Stimulated activated CD4-positive, alpha-beta T cell treated with anti-CD3 and anti-CD28 coated beads, Interleukin-12 subunit alpha, Interleukin-12 subunit beta, amount 100 ng/mL, for 4 hours (primary cell): Measurements from ENCODE around the gene ARIH1.

ENCODE experiments used
- DNase-seq: peaks from one replicate; pipeline ENCODE4 v3.0.0-alpha.2; 2020

Gene ARIH1

GRCh38 chr15:72488558-72488957, 14.4 kb downstream of the ARIH1 start:
- no peak for DNase-seq

DNA sequence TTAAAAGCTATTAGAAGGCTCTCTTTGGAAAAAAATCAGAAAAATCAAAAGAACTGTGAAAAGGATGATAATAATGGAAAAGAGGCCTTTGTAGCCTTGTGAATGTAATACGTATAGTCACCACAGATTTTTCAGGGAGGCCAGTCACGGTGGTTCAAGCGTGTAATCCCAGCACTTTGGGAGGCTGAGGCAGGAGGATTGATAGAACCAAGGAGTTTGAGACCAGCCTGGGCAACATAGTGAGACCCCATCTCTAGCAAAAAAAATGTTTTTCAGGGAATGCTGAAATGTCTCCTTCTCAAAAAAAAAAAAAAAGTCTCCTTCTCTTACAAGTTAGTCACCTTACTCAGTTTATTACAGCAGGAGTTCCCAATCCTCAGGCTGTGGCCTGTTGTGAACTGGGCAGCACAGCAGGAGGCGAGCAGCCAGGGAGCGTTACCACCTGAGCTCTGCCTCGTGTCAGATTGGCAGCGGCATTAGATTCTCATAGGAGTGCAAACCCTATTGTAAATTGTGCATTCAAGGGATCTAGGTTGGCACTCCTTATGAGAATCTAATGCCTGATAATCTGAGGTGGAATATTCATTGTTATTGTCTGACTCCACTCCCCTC, 15.9 kb downstream of the ARIH1 start:
- no peak for DNase-seq

GRCh38 chr15:72491768-72492167, 17.6 kb downstream of the ARIH1 start:
- DNase-seq: no peak

DNA sequence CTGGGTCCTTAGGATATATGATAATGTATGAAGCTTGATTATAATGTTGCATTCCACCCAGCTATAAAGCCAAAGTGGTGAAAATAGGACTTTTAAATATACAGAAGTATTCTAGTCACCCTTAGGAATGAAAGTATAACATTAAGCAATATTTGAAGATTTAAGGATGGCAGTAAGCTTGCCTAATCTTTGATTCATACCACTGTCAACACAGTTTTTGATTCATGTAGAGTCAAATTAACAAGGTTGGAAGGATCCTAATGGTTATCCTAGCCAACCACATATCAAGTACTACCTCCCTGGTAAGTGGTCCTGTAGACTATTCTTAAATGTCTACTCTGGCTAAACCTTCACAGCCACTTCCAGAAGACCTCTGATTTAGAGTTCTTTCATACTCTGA, 18.6 kb downstream of the ARIH1 start:
- DNase-seq: no peak

GRCh38 chr15:72493220-72493619, 19.1 kb downstream of the ARIH1 start:
- DNase-seq: no peak

GRCh38 chr15:72495007-72495406, 20.9 kb downstream of the ARIH1 start:
- no peak for DNase-seq

- no peak for DNase-seq
Measured at GRCh38 chr15:72496783-72497182, 22.7 kb downstream of the ARIH1 start.

DNA sequence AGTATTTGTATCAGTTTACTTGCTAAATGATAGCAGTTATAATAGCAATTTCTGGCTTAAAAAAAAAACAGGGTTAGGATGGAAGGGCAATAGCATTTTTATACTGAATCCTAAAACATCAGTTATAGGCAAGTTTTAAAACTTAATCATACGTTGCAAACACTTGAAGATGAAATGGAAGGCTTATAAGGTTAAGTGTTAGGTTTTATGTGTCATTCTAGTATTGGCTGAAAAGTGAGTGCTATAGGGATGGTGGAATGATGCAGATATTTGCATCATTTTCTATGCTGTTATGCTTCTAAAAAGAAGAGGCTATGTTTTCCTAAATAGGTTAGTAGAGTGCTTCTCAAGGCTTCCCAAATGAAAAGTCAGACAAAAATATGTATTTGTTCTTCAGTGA, 23.3 kb downstream of the ARIH1 start:
- DNase-seq: no peak

GRCh38 chr15:72502220-72502809, 28.2 kb downstream of the ARIH1 start:
- no peak for DNase-seq

- no peak for DNase-seq
Measured at GRCh38 chr15:72503147-72503546, 29.0 kb downstream of the ARIH1 start.

GRCh38 chr15:72507402-72508092, 33.4 kb downstream of the ARIH1 start:
- no peak for DNase-seq

- DNase-seq: no peak
Measured at GRCh38 chr15:72509484-72509883, 35.4 kb downstream of the ARIH1 start.

DNA sequence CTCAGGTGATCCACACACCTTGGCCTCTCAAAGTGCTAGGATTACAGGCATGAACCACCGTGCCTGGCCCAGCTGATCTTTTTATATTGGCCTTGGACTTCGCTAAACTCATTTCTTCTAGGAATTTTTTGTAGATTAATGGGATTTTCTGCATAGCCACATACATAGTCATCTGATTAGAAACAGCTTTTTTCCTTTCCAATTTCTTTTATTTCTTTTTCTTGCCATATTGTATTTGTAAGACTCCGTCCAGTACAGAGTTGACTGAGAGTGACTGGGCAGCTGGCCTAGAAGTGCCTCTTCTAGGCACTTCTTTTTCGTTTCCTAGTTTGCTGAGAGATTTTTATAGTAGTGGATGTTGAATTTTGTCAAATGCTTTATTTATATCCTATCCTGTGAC, 37.4 kb downstream of the ARIH1 start:
- no peak for DNase-seq

DNA sequence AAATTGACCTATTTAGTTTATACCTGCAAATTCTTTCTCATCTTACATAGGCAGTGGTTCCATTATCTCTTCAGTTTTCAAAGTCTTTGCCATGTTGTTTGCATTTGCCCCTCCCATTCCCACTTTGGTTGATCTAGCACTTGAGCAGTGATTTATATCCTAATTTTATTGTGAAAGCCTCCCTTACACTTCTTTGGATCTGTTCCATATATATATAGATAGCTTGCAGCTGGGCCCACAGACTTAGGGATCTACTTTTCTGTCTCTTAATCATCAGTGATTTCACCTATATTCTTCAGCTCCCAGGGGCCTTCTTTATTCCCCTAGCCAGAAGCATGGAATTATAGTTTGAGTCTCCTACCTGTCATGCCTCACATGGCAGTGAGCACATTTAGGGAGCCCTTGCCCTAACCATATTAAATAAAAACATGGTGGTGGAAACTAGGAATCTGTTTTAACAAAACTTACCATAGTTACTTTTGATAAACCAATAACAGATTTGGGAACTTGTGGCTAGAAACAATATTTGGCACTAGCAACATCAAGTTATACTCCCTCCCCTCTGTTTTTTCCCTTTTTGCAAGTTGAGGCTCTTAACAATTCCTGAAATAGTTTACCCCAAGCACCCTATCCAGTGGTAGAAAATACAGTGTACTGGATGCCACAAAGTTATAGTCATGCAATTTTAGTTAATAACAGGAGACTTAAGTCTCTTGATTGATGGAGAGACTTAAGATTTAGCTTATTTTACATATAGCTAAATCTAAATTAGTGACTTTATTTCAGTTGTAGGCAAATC, 41.7 kb downstream of the ARIH1 start:
- no peak for DNase-seq

- DNase-seq: no peak
Measured at GRCh38 chr15:72516777-72517176, 42.6 kb downstream of the ARIH1 start.

DNA sequence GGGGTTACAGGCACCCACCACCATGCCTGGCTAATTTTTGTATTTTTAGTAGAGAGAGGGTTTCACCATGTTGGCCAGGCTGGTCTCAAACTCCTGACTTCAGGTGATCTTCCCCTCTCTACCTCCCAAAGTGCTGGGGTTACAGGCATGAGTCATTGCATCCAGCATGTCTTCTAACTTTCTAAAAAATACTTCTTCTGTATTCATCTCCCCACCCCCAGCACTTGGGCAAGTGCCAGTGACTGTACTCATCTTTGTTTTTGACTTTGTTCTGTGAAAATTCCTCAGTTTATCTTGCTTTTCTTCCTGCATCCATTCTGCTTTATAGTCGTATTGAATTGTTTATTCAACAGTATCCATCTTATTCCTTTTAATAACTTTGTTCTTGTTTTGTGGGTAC, 47.6 kb downstream of the ARIH1 start:
- no peak for DNase-seq

DNA sequence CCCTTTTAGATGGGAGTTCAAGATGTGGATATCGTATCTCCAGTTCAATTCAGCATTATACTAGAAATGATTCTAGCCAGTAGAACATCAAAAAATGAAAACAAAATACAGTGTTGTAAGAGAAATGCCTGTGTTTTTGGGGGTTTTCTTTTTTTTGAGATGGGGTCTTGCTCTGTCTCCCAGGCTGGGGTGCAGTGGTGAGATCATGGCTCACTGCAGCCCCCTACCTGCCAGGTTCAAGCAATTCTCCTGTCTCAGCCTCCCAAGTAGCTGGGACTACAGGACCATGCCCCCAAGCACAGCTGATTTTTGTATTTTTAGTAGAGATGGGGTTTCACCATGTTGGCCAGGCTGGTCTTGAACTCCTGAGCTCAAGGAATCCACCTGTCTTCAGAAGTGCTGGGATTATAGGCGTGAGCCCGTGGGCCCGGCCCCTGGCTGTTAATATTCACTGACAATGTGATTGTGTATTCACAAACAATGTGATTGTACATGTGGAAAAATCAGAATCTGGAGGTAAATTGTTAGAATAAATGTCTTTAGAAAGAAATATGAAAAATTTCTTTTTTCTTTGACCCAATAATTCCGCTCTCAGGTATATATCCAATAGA, 59.0 kb downstream of the ARIH1 start:
- DNase-seq: peak; percentile 5

DNA sequence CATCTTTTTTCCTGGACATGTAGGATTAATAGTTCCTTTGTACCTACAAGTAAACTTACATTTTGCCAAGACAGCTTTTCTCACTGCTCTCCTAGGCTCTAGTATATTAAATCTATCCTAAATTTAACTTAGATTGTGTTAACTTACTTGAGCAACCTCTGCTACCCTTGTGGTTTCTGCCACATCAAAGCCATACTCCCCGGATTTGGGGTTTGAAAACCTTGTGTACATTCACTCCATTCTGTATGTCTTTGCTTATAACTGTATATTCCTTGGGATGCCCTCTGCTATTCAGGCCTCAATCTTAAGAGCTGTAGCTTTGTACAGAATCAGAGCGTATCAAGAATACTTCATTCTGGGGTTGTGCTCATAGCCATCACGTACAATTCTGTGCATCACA, 60.4 kb downstream of the ARIH1 start:
- DNase-seq: no peak

DNA sequence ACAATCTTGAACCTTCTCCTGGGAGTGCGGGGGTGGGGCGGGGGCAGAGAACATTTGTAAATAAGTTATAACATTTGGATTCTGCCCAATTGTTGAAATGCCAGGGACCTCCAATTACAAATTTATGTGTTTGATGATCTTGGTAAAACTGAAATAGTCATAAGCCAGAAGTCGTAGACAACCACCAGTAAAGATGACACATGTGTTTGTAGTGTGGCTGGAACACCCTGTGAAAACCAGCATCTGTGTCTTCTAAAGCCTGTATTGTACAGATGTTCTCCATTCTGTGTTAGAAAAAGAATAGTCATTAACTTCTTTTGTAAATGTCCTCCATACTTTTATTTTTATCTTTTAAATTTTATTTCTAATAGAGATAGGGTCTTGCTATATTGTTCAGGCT, 61.8 kb downstream of the ARIH1 start:
- no peak for DNase-seq

GRCh38 chr15:72536506-72536905, 62.4 kb downstream of the ARIH1 start:
- DNase-seq: no peak

DNA sequence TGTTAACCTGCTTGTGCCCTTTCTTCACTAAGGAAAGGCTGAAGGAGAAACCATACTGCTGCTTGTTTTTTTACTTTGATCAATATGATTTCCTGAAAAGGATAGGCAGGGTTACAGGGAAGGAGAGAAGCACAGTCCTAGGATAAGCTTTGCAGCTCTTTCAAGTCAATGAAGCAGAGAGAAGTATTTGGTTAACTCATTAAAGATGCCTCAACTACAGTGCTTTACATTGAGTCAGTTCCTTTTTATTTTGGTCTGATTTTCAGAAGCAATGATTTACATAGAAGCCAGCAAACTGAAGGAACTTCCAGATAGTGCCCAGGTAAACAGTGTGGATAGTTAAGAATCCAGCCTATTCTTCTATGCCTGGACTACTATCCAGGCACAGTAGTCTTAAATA, 64.8 kb downstream of the ARIH1 start:
- no peak for DNase-seq

- DNase-seq: no peak
Measured at GRCh38 chr15:72540606-72541237, 66.6 kb downstream of the ARIH1 start.

DNA sequence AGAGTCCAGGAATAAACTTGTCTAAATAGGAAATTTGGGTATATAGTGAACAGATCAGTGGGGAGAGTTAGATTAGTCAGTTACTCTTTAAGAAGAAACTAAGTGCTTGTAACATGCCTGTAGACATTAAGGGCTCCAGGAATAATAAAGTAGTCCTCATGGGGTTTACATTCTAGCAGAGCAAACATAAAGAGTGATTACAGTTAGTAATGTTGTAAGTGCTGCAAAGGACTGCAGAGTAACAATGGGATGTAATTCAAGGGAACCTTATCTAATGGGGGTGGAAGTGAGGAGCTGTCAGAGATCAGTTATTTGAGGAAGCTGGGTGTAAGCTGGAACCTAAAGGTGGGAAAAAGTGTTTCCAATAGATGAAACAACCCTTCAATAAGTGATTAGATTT, 67.5 kb downstream of the ARIH1 start:
- no peak for DNase-seq
